ENCODE data around the gene ZNF502. TPM values are rescaled to one million over a fixed set of nuclear protein-coding genes. Genes with fewer than 3 reads are reported as not detected.
"Not testable (repeated sequence)": the region's sequence is repeated elsewhere in the genome, so short reads cannot be mapped to it uniquely, and the experiment has no call there.

ZNF502 gene
- 1 to 10 TPM; 2.5 to 7.7 (median 3.6) TPM for total RNA-seq
- long read RNA-seq, donor 1, transcript ZNF502-203 (3 exons, 2,314 nt) = major isoform, 7 of 12 reads
- long read RNA-seq, donor 1, partial matches to known transcripts = 1 of 12 reads
- long read RNA-seq, donor 1, other reads (novel, unspliced or antisense) = 3 of 12 reads
- long read RNA-seq, donor 2, partial matches to known transcripts = 0 of 2 reads
- long read RNA-seq, donor 2, other reads (novel, unspliced or antisense) = 1 of 2 reads

- peak within 1 kb of the TSS; percentile 42 for H3K4me3 ChIP-seq
- H3K4me1 ChIP-seq (ENCODE audit: low read depth) = no peaks in the 10 kb centered on the region
- intact Hi-C loops (cut with DNase I, micrococcal nuclease) = no loop called here
- ATAC-seq = peak; percentile 100
- DNase-seq = peak; percentile 87 to 93 (median 88)
- TF ChIP-seq, protein P1, sequence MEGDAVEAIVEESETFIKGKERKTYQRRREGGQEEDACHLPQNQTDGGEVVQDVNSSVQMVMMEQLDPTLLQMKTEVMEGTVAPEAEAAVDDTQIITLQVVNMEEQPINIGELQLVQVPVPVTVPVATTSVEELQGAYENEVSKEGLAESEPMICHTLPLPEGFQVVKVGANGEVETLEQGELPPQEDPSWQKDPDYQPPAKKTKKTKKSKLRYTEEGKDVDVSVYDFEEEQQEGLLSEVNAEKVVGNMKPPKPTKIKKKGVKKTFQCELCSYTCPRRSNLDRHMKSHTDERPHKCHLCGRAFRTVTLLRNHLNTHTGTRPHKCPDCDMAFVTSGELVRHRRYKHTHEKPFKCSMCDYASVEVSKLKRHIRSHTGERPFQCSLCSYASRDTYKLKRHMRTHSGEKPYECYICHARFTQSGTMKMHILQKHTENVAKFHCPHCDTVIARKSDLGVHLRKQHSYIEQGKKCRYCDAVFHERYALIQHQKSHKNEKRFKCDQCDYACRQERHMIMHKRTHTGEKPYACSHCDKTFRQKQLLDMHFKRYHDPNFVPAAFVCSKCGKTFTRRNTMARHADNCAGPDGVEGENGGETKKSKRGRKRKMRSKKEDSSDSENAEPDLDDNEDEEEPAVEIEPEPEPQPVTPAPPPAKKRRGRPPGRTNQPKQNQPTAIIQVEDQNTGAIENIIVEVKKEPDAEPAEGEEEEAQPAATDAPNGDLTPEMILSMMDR (IDR thresholded peaks at IDR 0.05) = no peak
- peaks cover 42% of the 10 kb centered on the region for H3K9me3 ChIP-seq
- no peaks in the 10 kb centered on the region for H3K36me3 ChIP-seq (ENCODE audit: low read depth)
Measured at GRCh38 chr3:44712455-44713075, at the start of gene ZNF502. ZNF502 (plus strand) TSS chr3:44712660; CDS start chr3:44720262, 7,602 bp downstream.

- Histone ChIP-seq H3K4me3 (no peak overlapping the region), H3K4me1 (ENCODE audit: low read depth) (no peaks in the 10 kb centered on the region), H3K9me3 (peaks cover 4% of the 10 kb centered on the region), H3K36me3 (ENCODE audit: low read depth) (no peaks in the 10 kb centered on the region)
- intact Hi-C loops (cut with DNase I, micrococcal nuclease) = no loop called here
- ATAC-seq (no peak), DNase-seq (no peak)
- TF ChIP-seq, protein P1 (IDR thresholded peaks at IDR 0.05) = no peak
Measured at GRCh38 chr3:44665173-44665572, 47.3 kb upstream of the ZNF502 start.

DNA sequence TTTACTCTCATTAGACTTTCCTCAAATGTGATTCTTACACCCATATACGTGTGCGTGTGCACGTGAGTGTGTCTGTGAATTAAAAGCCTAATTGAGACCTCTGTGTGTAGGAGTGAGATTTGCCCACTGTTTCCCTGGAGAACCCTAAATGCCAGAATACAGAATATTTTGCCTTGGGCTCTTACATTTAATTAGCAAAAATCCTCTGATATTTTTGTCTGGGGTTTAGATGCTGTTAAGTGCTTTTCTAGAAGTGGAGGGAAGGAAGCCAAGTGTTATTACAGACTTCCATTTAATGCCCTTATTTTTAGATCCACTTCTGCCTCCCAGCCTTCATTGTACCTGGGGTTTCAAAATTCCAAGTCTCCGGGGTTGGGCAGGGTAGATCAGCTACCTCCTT, 46.1 kb upstream of the ZNF502 start:
- DNase-seq (no peak), ATAC-seq (no peak)
- H3K36me3 ChIP-seq (ENCODE audit: low read depth) = no peaks in the 10 kb centered on the region
- no peaks in the 10 kb centered on the region for H3K9me3 ChIP-seq
- TF ChIP-seq, protein P1 (IDR thresholded peaks at IDR 0.05) = no peak
- intact Hi-C loops (cut with DNase I, micrococcal nuclease) = no loop called here
- H3K4me3 ChIP-seq = no peak overlapping the region
- no peaks in the 10 kb centered on the region for H3K4me1 ChIP-seq (ENCODE audit: low read depth)

DNA sequence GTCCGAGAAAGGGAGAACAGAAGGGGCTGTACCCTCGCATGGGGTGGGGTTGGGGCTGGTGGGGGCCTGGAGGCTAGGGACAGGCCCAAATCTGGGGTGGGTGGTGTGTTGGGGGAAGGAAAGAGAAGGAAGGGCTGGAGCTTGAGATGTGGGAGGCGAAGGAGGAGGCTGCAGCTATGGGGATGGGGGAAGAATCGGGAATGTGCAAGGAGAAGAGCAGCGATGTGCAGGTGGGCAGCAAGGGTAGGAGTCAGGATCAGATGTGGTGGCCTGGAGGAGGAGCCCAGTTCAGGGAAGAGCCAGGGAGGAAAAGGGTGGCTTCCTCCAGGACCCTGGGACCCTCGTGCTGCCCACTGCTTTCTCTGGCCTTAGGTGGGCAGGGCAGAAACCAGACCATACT, 42.7 kb upstream of the ZNF502 start:
- Histone ChIP-seq H3K4me3 (no peak overlapping the region), H3K4me1 (ENCODE audit: low read depth) (no peaks in the 10 kb centered on the region)
- no peak for ATAC-seq

GRCh38 chr3:44673466-44673865, 39.0 kb upstream of the ZNF502 start:
- H3K36me3 ChIP-seq (ENCODE audit: low read depth); DNase-seq; H3K9me3 ChIP-seq; H3K4me1 ChIP-seq (ENCODE audit: low read depth); ATAC-seq; intact Hi-C loops (cut with DNase I, micrococcal nuclease); H3K4me3 ChIP-seq: not testable (repeated sequence)

More for the DNA sequence above, 42.7 kb upstream of the ZNF502 start:
- DNase-seq = no peak
- no peaks in the 10 kb centered on the region for H3K36me3 ChIP-seq (ENCODE audit: low read depth)
- H3K9me3 ChIP-seq = no peaks in the 10 kb centered on the region
- intact Hi-C loops (cut with DNase I, micrococcal nuclease) = no loop called here
- TF ChIP-seq, protein P1 (IDR thresholded peaks at IDR 0.05) = no peak

- H3K36me3 ChIP-seq (ENCODE audit: low read depth) = no peaks in the 10 kb centered on the region
- H3K4me1 ChIP-seq (ENCODE audit: low read depth) = no peaks in the 10 kb centered on the region
- H3K9me3 ChIP-seq = no peaks in the 10 kb centered on the region
- DNase-seq (no peak), ATAC-seq (no peak)
- TF ChIP-seq, protein P1 (IDR thresholded peaks at IDR 0.05) = no peak
- H3K4me3 ChIP-seq = no peak overlapping the region
- intact Hi-C loops (cut with DNase I, micrococcal nuclease) = no loop called here
Measured at GRCh38 chr3:44674211-44674610, 38.2 kb upstream of the ZNF502 start.
